Measurements from ENCODE around the gene SPACA5.

DNA sequence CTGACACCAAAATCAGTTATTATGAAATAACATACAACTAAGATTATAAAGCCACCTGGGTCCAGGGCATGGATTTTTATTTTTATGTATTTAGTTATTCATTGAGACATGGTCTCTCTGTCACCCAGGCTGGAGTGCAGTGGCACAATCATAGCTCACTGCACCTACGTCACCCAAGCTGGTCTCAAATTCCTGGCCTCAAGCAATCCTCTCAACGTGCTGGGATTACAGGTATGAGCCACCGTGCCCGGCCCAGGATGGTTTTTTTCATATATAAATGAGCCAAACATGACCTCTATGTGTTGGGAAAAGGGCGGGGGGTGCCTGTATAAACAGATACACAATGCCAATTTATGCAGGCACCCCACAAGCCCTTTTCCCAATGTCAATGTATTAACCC is 40.1 kb downstream of the SPACA5 start:
- no peak for TF ChIP-seq CTCF (IDR thresholded peaks at IDR 0.05)
- TF ChIP-seq EZH2phosphoT487 (IDR thresholded peaks at IDR 0.05) = no peak
- no peak for TF ChIP-seq EZH2 (IDR thresholded peaks at IDR 0.05)
